Testis (tissue), 3 donors: ENCODE data around the gene ZNF804A. TPM values are rescaled to one million over a fixed set of nuclear protein-coding genes. Genes with fewer than 3 reads are reported as not detected.

Experiments
- DNase-seq: peaks from one replicate; pipeline ENCODE4 v3.0.0-alpha.2; 2019
- H3K27ac ChIP-seq, 2 donors: fragments of 200-600 bp; sonication (generic); one replicate each; pipeline ENCODE4 v1.5.1; 2019
- H3K27me3 ChIP-seq: fragments of 200-600 bp; sonication (generic); one replicate; pipeline ENCODE4 v1.5.1; 2019
- H3K36me3 ChIP-seq: fragments of 200-600 bp; sonication (generic); one replicate; pipeline ENCODE4 v1.5.1; 2017; ENCODE audit warnings: low read depth; ENCODE audit errors: missing control alignments
- H3K4me1 ChIP-seq: fragments of 200-600 bp; sonication (generic); one replicate; pipeline ENCODE4 v1.5.1; 2019
- H3K4me3 ChIP-seq, 2 donors: fragments of 200-600 bp; sonication (generic); one replicate each; pipeline ENCODE4 v1.5.1; 2017 to 2019
- H3K9me3 ChIP-seq: fragments of 200-600 bp; sonication (generic); one replicate; pipeline ENCODE4 v1.5.1; 2017
- POLR2A ChIP-seq: fragments of 450-650 bp; IDR thresholded peaks from one replicate; pipeline ENCODE4 v1.6.1; 2017; ENCODE audit warnings: antibody characterized with exemption, mild to moderate bottlenecking, moderate library complexity
- WGBS, 2 donors: methylation state at CpG; one replicate each; pipeline ENCODE4 v1.1.5; 2018; 5-methylcytosine and 5-hydroxymethylcytosine counted together
- intact Hi-C: fragments of 100-400 bp; cut with DNase I; formaldehyde crosslinking; loops from one replicate; pipeline ENCODE4 v1.15.1; 2023; ENCODE audit warnings: low total_unique reads
- polyA plus RNA-seq: library from polyadenylated mRNA; stranded (reverse); fragments of 350-450 nt; fragmentation: Illumina TruSeq; extraction: RNeasy Lipid Tissue Mini Kit (QIAGEN cat#74804); gene quantifications from one replicate; pipeline ENCODE4 v1.2.3, GENCODE V29; 2014; ENCODE audit warnings: low read depth, low replicate concordance; ENCODE audit not compliant: insufficient read depth
- total RNA-seq, 2 donors: library from RNA; depleted of rRNA; stranded (reverse); fragments of >200 nt; gene quantifications; one replicate each; pipeline ENCODE4 v1.2.3, GENCODE V29; 2016
- TF ChIP-seq, protein P1 (sequence below), 3 experiments: fragments of 450-650 bp in 2 of 3; fragments of 200-600 bp in 1 of 3; sonication (generic) in 1 of 3; IDR thresholded peaks; one replicate each; pipeline ENCODE4 v1.5.1; 2016 to 2019; ENCODE audit warnings: antibody characterized with exemption in 3 of 3, mild to moderate bottlenecking in 2 of 3, moderate library complexity in 1 of 3

The ZNF804A gene
- total and polyA plus RNA-seq, 3 donors from 2014 or later: 0.50 to 0.63 TPM; not detected in 1

DNA sequence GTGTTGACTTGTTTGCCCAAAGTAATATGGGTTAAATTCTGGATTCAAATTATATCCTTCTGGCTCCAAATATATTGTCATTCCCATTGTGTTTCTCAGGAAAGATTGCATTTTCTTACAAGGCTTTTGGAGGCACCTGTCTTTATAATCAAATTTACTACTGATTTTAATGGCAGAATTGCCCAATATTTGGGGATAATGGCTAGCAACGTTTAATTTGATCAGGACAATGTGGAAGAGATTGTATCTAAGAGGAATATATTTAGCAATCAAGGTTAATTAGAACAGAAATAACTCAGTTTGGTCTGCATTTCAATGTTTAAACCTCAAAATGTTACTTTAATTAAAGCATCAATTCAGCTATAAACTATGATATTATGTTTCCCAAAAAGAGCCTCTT, 41.7 kb upstream of the ZNF804A start:
- Histone ChIP-seq H3K36me3 (no peaks in the 10 kb centered on the region), H3K27me3 (no peaks in the 10 kb centered on the region), H3K27ac (no peak overlapping the region), H3K9me3 (no peaks in the 10 kb centered on the region), H3K4me3 (no peak overlapping the region), H3K4me1 (no peaks in the 10 kb centered on the region)
- intact Hi-C loops: no loop called here
- DNase-seq: no peak
- WGBS, 2 donors: 52 to 54% methylated on average over 1 of the region's 1 CpG
- TF ChIP-seq, protein P1, sequence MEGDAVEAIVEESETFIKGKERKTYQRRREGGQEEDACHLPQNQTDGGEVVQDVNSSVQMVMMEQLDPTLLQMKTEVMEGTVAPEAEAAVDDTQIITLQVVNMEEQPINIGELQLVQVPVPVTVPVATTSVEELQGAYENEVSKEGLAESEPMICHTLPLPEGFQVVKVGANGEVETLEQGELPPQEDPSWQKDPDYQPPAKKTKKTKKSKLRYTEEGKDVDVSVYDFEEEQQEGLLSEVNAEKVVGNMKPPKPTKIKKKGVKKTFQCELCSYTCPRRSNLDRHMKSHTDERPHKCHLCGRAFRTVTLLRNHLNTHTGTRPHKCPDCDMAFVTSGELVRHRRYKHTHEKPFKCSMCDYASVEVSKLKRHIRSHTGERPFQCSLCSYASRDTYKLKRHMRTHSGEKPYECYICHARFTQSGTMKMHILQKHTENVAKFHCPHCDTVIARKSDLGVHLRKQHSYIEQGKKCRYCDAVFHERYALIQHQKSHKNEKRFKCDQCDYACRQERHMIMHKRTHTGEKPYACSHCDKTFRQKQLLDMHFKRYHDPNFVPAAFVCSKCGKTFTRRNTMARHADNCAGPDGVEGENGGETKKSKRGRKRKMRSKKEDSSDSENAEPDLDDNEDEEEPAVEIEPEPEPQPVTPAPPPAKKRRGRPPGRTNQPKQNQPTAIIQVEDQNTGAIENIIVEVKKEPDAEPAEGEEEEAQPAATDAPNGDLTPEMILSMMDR (IDR thresholded peaks at IDR 0.05): no peak
- no peak for TF ChIP-seq POLR2A

DNA sequence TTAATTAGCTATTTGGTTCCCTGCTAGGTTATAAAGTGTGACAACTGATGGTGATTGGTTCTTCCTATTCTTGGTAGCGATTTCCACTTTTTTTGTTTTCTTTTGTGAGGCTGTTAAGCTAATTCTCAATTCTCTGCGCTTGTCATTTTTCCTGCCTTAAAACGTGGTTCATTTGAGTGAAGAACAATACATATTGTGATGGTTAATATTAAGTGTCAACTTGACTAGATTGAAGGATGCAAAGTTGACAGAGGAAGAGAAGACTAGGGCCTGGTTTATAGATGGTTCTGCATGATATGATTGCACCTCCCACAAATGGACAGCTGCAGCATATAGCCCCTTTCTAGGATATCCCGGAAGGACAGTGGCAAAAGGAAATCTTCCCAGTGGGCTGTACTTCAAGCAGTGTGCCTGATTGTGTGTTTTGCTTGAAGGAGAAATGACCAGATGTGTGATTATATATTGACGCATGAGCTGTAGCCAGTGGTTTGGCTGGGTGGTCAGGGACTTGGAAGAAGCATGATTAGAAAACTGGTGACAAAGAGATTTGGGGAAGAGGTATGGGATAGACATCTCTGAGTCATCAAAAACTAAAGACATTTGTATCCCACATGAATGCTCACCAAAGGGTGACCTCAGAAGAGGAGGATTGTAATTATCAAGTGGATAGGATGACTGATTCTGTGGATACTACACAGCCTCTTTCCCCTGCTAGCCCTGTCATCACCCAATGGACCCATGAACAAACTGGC, 39.4 kb upstream of the ZNF804A start:
- no peak overlapping the region for H3K4me3 ChIP-seq
- intact Hi-C loops: no loop called here
- no peak for DNase-seq
- WGBS, 2 donors: 78 to 87% methylated on average over 5 of the region's 5 CpGs
- H3K27me3 ChIP-seq: no peaks in the 10 kb centered on the region
- H3K9me3 ChIP-seq: no peaks in the 10 kb centered on the region
- TF ChIP-seq, protein P1 (IDR thresholded peaks at IDR 0.05): no peak
- TF ChIP-seq POLR2A: no peak
- no peaks in the 10 kb centered on the region for H3K4me1 ChIP-seq
- H3K36me3 ChIP-seq: no peaks in the 10 kb centered on the region
- no peak overlapping the region for H3K27ac ChIP-seq

DNA sequence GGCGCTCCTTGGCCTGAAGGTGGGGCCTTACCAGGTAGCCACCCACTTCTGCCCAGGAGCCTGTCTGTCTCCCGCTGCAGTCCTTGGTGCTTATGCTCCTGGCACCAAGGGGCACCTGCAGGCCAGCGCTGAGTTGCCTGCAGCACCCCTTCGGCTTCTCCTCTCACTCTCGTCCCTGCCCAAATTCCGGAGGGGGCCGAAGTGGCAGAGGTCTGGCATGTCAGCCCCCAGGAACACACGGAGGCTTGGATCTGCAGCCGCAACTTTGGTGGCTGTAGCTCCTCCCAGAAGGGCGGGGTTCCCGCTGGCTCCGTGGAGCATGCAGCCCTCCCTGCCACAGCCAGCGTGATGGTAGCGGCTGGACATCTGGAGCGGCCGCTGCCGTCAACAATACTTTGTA, 37.7 kb upstream of the ZNF804A start:
- intact Hi-C loops: no loop called here
- TF ChIP-seq, protein P1 (IDR thresholded peaks at IDR 0.05): no peak
- TF ChIP-seq POLR2A: no peak
- DNase-seq: no peak
- Histone ChIP-seq H3K9me3 (no peaks in the 10 kb centered on the region), H3K36me3 (no peaks in the 10 kb centered on the region), H3K27ac (no peak overlapping the region), H3K27me3 (no peaks in the 10 kb centered on the region), H3K4me3 (no peak overlapping the region), H3K4me1 (no peaks in the 10 kb centered on the region)
- WGBS, 2 donors: 71 to 88% methylated on average over 11 to 17 of the region's 17 CpGs

DNA sequence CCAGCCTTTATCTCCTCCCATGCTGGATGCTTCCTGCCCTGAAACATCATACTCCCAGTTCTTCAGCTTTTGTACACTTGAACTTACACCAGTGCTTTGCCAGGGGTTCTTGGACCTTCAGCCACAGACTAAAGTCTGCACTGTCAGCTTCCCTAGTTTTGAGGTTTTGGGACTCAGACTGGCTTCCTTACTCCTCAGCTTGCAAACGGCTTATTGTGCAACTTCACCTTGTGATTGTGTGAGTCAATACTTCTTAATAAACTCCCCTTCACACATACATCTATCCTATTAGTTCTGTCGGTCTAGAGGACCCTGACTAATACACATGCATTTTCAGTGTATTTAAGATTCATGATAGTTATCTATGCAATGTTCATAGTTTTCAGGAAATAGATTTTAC, 35.8 kb upstream of the ZNF804A start:
- TF ChIP-seq, protein P1 (IDR thresholded peaks at IDR 0.05): no peak
- H3K4me1 ChIP-seq: no peaks in the 10 kb centered on the region
- H3K9me3 ChIP-seq: no peaks in the 10 kb centered on the region
- H3K4me3 ChIP-seq: no peak overlapping the region
- no peaks in the 10 kb centered on the region for H3K27me3 ChIP-seq
- WGBS, 2 donors: 70% methylated on average over 2 of the region's 2 CpGs
- intact Hi-C loops: no loop called here
- DNase-seq: no peak
- no peak overlapping the region for H3K27ac ChIP-seq
- no peaks in the 10 kb centered on the region for H3K36me3 ChIP-seq

DNA sequence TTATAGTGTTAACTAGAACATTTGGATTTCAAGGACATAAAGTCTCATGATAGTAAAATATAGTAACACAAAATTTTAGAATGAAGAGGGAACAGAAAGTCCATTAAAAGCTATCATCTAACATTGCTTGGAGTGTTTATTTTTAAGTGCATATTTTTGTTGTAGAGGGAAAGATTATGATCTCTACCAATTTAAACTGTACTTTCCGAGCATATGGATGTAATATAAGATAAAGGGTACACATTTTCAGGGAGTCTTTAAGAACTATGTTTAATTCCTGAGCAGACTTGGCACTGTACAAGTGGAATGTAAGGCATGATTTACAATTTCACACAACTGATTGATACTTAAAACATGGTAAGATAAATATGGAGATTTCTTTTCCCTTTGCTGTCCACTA, 34.2 kb upstream of the ZNF804A start:
- no peak for TF ChIP-seq POLR2A
- TF ChIP-seq, protein P1 (IDR thresholded peaks at IDR 0.05): no peak
- no peaks in the 10 kb centered on the region for H3K4me1 ChIP-seq

More for the DNA sequence above, 34.2 kb upstream of the ZNF804A start:
- no peak overlapping the region for H3K4me3 ChIP-seq
- intact Hi-C loops: no loop called here
- H3K9me3 ChIP-seq: no peaks in the 10 kb centered on the region
- no peak for DNase-seq
- no peaks in the 10 kb centered on the region for H3K27me3 ChIP-seq
- WGBS, 2 donors: 33% methylated on average over 1 of the region's 1 CpG
- no peaks in the 10 kb centered on the region for H3K36me3 ChIP-seq
- H3K27ac ChIP-seq: no peak overlapping the region
